ENCODE results near the gene TUBB6.

The TUBB6 gene

GRCh38 chr18:12307701-12308385, at the start of gene TUBB6:
TSS of gene TUBB6 (plus strand) at chr18:12308241. CDS start at chr18:12308293, 52 bp downstream.
- Mint-ChIP-seq H3K9me3 (no peaks in the 10 kb centered on the region), H3K27ac (peak within 1 kb of the TSS; percentile 14), H3K36me3 (peaks cover 4% of the 10 kb centered on the region), H3K27me3 (peaks cover 17% of the 10 kb centered on the region), H3K4me3 (peak within 1 kb of the TSS; percentile 84), H3K4me1 (peaks cover 4% of the 10 kb centered on the region)
- ATAC-seq (ENCODE audit: low read depth) (peak; percentile 70), DNase-seq (ENCODE audit: low spot score in 2 of 2) (no peak)

GRCh38 chr18:12258719-12259705, 49.0 kb upstream of the TUBB6 start:
- H3K9me3 Mint-ChIP-seq, result no peaks in the 10 kb centered on the region
- DNase-seq (ENCODE audit: low spot score in 2 of 2) (no peak), ATAC-seq (ENCODE audit: low read depth) (no peak)
- H3K27ac Mint-ChIP-seq, result no peak overlapping the region
- H3K36me3 Mint-ChIP-seq, result no peaks in the 10 kb centered on the region
- H3K27me3 Mint-ChIP-seq, result peaks cover 13% of the 10 kb centered on the region
- no peak overlapping the region for H3K4me3 Mint-ChIP-seq
- H3K4me1 Mint-ChIP-seq, result peaks cover 2% of the 10 kb centered on the region

GRCh38 chr18:12262748-12263147, 45.3 kb upstream of the TUBB6 start:
- peaks cover 8% of the 10 kb centered on the region for H3K27me3 Mint-ChIP-seq

GRCh38 chr18:12264864-12265263, 43.2 kb upstream of the TUBB6 start:
- Mint-ChIP-seq H3K27ac (no peak overlapping the region), H3K4me1 (no peaks in the 10 kb centered on the region), H3K27me3 (peaks cover 8% of the 10 kb centered on the region), H3K36me3 (no peaks in the 10 kb centered on the region), H3K9me3 (no peaks in the 10 kb centered on the region), H3K4me3 (no peak overlapping the region)
- DNase-seq (ENCODE audit: low spot score in 2 of 2), result no peak
- ATAC-seq (ENCODE audit: low read depth), result no peak

More at GRCh38 chr18:12262748-12263147, 45.3 kb upstream of the TUBB6 start:
- H3K9me3 Mint-ChIP-seq, result no peaks in the 10 kb centered on the region
- H3K27ac Mint-ChIP-seq, result no peak overlapping the region
- no peak for DNase-seq (ENCODE audit: low spot score in 2 of 2)
- H3K4me1 Mint-ChIP-seq, result no peaks in the 10 kb centered on the region
- no peak overlapping the region for H3K4me3 Mint-ChIP-seq
- ATAC-seq (ENCODE audit: low read depth), result no peak
- no peaks in the 10 kb centered on the region for H3K36me3 Mint-ChIP-seq

- ATAC-seq (ENCODE audit: low read depth) (peak; percentile 77), DNase-seq (ENCODE audit: low spot score in 2 of 2) (peak; percentile 41 to 44)
- H3K36me3 Mint-ChIP-seq, result no peaks in the 10 kb centered on the region
- H3K9me3 Mint-ChIP-seq, result no peaks in the 10 kb centered on the region
- H3K27ac Mint-ChIP-seq, result no peak overlapping the region
- peaks cover 2% of the 10 kb centered on the region for H3K4me1 Mint-ChIP-seq
- H3K4me3 Mint-ChIP-seq, result peak overlapping the region; percentile 52
- H3K27me3 Mint-ChIP-seq, result peaks cover 7% of the 10 kb centered on the region
These were observed 36.4 kb upstream of the TUBB6 start for GRCh38 chr18:12271376-12272235.

GRCh38 chr18:12274793-12275192, 33.2 kb upstream of the TUBB6 start:
- Mint-ChIP-seq H3K27ac (no peak overlapping the region), H3K27me3 (peaks cover 13% of the 10 kb centered on the region)

GRCh38 chr18:12276736-12277554, 31.1 kb upstream of the TUBB6 start:
- H3K27me3 Mint-ChIP-seq, result peaks cover 13% of the 10 kb centered on the region
- no peaks in the 10 kb centered on the region for H3K4me1 Mint-ChIP-seq
- ATAC-seq (ENCODE audit: low read depth) (no peak), DNase-seq (ENCODE audit: low spot score in 2 of 2) (no peak)
- no peaks in the 10 kb centered on the region for H3K36me3 Mint-ChIP-seq
- no peak overlapping the region for H3K4me3 Mint-ChIP-seq
- no peaks in the 10 kb centered on the region for H3K9me3 Mint-ChIP-seq
- H3K27ac Mint-ChIP-seq, result no peak overlapping the region

More at GRCh38 chr18:12274793-12275192, 33.2 kb upstream of the TUBB6 start:
- ATAC-seq (ENCODE audit: low read depth) (no peak), DNase-seq (ENCODE audit: low spot score in 2 of 2) (no peak)
- Mint-ChIP-seq H3K36me3 (no peaks in the 10 kb centered on the region), H3K4me3 (no peak overlapping the region), H3K9me3 (no peaks in the 10 kb centered on the region), H3K4me1 (peaks cover 2% of the 10 kb centered on the region)

GRCh38 chr18:12278215-12278671, 29.8 kb upstream of the TUBB6 start:
- H3K4me1 Mint-ChIP-seq, result no peaks in the 10 kb centered on the region
- H3K9me3 Mint-ChIP-seq, result no peaks in the 10 kb centered on the region
- no peak overlapping the region for H3K4me3 Mint-ChIP-seq
- no peaks in the 10 kb centered on the region for H3K36me3 Mint-ChIP-seq
- no peak for DNase-seq (ENCODE audit: low spot score in 2 of 2)
- ATAC-seq (ENCODE audit: low read depth), result no peak
- peaks cover 18% of the 10 kb centered on the region for H3K27me3 Mint-ChIP-seq
- H3K27ac Mint-ChIP-seq, result no peak overlapping the region

GRCh38 chr18:12278741-12279682, 29.0 kb upstream of the TUBB6 start:
- Mint-ChIP-seq H3K4me3 (no peak overlapping the region), H3K4me1 (no peaks in the 10 kb centered on the region), H3K36me3 (no peaks in the 10 kb centered on the region), H3K9me3 (no peaks in the 10 kb centered on the region), H3K27ac (no peak overlapping the region), H3K27me3 (peaks cover 18% of the 10 kb centered on the region)
- ATAC-seq (ENCODE audit: low read depth), result no peak
- no peak for DNase-seq (ENCODE audit: low spot score in 2 of 2)

GRCh38 chr18:12279781-12280531, 28.1 kb upstream of the TUBB6 start:
- Mint-ChIP-seq H3K36me3 (no peaks in the 10 kb centered on the region), H3K4me3 (no peak overlapping the region), H3K27me3 (peaks cover 17% of the 10 kb centered on the region), H3K9me3 (no peaks in the 10 kb centered on the region), H3K4me1 (no peaks in the 10 kb centered on the region), H3K27ac (no peak overlapping the region)
- DNase-seq (ENCODE audit: low spot score in 2 of 2) (no peak), ATAC-seq (ENCODE audit: low read depth) (no peak)

- no peaks in the 10 kb centered on the region for H3K9me3 Mint-ChIP-seq
- no peaks in the 10 kb centered on the region for H3K4me1 Mint-ChIP-seq
- no peak overlapping the region for H3K4me3 Mint-ChIP-seq
- no peaks in the 10 kb centered on the region for H3K36me3 Mint-ChIP-seq
- DNase-seq (ENCODE audit: low spot score in 2 of 2) (no peak), ATAC-seq (ENCODE audit: low read depth) (no peak)
- H3K27ac Mint-ChIP-seq, result no peak overlapping the region
- peaks cover 12% of the 10 kb centered on the region for H3K27me3 Mint-ChIP-seq
These were observed 26.2 kb upstream of the TUBB6 start for GRCh38 chr18:12281861-12282260.
